Fibroblast of skin of left biceps (primary cell): Measurements from ENCODE around the gene ARMC8.

ENCODE experiments used
- DNase-seq, 2 experiments: peaks; one replicate each; pipeline ENCODE4 v3.0.0-alpha.2; 2013; ENCODE audit warnings: low read depth in 2 of 2

The ARMC8 gene

GRCh38 chr3:138308783-138309182 lies 121.7 kb downstream of the ARMC8 start:
- DNase-seq, result no peak

- DNase-seq, result no peak
Observed at GRCh38 chr3:138310494-138310893, 123.4 kb downstream of the ARMC8 start.

GRCh38 chr3:138314751-138315150 lies 127.7 kb downstream of the ARMC8 start:
- no peak for DNase-seq

GRCh38 chr3:138317687-138318086 lies 130.6 kb downstream of the ARMC8 start:
- no peak for DNase-seq

GRCh38 chr3:138323971-138324370 lies 136.9 kb downstream of the ARMC8 start:
- no peak for DNase-seq

- DNase-seq, result no peak
Observed at GRCh38 chr3:138325990-138326389, 138.9 kb downstream of the ARMC8 start.

- DNase-seq, result no peak
Observed at GRCh38 chr3:138326866-138327595, 139.9 kb downstream of the ARMC8 start.

GRCh38 chr3:138327831-138328230 lies 140.7 kb downstream of the ARMC8 start:
- no peak for DNase-seq

GRCh38 chr3:138328341-138328740 lies 141.2 kb downstream of the ARMC8 start:
- no peak for DNase-seq

- peak; percentile 26 to 31 for DNase-seq
Observed at GRCh38 chr3:138329127-138329983, 142.3 kb downstream of the ARMC8 start, which contains the start of gene NME9. TSS of gene NME9 (minus strand) at chr3:138329851. CDS start at chr3:138329335, 516 bp downstream.

GRCh38 chr3:138329984-138330293 lies 142.8 kb downstream of the ARMC8 start:
- DNase-seq, result no peak

- no peak for DNase-seq
Observed at GRCh38 chr3:138331143-138331894, 144.2 kb downstream of the ARMC8 start.

GRCh38 chr3:138332472-138333073 lies 145.5 kb downstream of the ARMC8 start:
- DNase-seq, result no peak

- no peak for DNase-seq
Observed at GRCh38 chr3:138334608-138335007, 147.5 kb downstream of the ARMC8 start.

GRCh38 chr3:138336454-138336999 lies 149.4 kb downstream of the ARMC8 start:
- DNase-seq, result no peak

GRCh38 chr3:138338244-138338643 lies 151.1 kb downstream of the ARMC8 start:
- DNase-seq, result no peak

GRCh38 chr3:138338811-138339210 lies 151.7 kb downstream of the ARMC8 start:
- no peak for DNase-seq

GRCh38 chr3:138340511-138340910 lies 153.4 kb downstream of the ARMC8 start:
- no peak for DNase-seq

GRCh38 chr3:138344754-138345153 lies 157.7 kb downstream of the ARMC8 start:
- DNase-seq, result no peak
